Fibroblast of pulmonary artery (primary cell): Measurements from ENCODE around the gene FICD.

ENCODE experiments used
- DNase-seq: peaks from one replicate; pipeline ENCODE4 v3.0.0-alpha.2; 2010; ENCODE audit warnings: low read depth
- H3K4me3 ChIP-seq: replicated peaks from 2 replicates; pipeline ENCODE4 v1.5.1; 2011; ENCODE audit warnings: low read depth, mild to moderate bottlenecking, control low read depth, low read length, moderate library complexity
- TF ChIP-seq, protein P1 (sequence below): IDR thresholded peaks from 2 replicates; pipeline ENCODE4 v1.5.1; 2011; ENCODE audit warnings: mild to moderate bottlenecking, control low read depth, low read length, inconsistent platforms; ENCODE audit errors: missing control alignments

FICD gene

DNA sequence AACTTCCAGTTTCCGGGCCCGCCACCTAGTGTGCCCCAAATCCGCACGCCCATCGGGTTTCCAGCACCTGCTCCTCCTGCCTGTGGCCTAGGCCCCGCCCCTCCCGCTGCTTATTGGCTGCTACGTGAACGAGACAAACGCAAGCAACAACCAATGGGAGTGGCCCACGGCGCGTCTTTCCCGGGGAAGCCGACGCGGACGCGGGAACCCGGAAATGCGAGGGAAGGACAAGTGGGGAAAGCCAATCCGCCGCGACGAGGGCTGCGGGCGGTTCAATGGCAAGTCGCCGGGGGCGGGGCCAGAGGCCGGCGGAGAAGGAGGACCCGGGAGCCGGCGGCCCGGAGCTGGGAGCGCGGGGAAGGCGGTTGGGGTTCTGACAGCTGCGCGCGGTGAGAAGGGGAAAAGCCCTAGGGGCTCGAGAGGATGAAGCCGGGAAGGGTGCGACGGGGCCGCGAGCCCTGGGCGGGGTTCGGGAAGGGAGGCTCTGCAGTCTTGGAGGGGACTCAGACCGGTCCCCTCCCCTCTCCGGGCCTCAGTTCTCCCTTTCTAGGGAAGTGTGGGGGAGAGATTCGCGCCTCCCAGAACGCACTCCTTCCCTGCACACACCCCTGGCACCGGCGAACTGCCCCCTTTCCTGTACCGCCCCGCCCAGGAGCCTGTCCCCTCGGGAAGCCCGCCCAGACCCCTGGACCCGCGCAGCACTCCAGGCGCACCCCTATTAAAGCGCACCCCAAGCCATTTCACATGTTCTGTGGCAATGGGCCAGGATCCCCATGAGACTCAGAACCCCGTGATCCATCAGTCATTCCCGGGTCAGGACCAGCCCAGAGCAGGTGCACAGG, at the start of gene FICD:
FICD (plus strand) TSS at position 305 of the 842 bp plus-strand sequence. CDS start 1,696 bp downstream, outside the sequence.
- TF ChIP-seq, protein P1, sequence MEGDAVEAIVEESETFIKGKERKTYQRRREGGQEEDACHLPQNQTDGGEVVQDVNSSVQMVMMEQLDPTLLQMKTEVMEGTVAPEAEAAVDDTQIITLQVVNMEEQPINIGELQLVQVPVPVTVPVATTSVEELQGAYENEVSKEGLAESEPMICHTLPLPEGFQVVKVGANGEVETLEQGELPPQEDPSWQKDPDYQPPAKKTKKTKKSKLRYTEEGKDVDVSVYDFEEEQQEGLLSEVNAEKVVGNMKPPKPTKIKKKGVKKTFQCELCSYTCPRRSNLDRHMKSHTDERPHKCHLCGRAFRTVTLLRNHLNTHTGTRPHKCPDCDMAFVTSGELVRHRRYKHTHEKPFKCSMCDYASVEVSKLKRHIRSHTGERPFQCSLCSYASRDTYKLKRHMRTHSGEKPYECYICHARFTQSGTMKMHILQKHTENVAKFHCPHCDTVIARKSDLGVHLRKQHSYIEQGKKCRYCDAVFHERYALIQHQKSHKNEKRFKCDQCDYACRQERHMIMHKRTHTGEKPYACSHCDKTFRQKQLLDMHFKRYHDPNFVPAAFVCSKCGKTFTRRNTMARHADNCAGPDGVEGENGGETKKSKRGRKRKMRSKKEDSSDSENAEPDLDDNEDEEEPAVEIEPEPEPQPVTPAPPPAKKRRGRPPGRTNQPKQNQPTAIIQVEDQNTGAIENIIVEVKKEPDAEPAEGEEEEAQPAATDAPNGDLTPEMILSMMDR: no peak
- peak; percentile 97 for DNase-seq
- H3K4me3 ChIP-seq: peak within 1 kb of the TSS; percentile 89

DNA sequence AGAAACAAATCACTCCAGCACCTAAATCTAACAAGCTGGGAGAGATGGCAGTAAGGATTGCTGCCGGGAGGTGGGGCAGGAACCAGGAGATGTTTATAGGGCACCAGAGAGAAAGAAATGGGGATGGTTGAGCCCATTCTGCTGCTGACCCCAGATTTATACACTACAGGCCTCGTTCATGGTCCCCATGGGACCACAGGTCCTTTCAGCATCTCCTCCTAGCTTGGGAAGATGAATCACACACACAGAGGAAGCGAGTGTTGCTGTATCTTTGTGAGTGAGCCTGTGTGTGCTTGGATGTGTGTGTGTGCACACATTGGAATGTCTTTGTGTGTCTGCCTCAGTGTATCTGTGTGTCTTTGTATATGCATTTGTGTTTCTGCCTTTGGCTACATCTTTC, 49.7 kb upstream of the FICD start:
- TF ChIP-seq, protein P1: no peak
- DNase-seq: no peak
- no peak overlapping the region for H3K4me3 ChIP-seq

DNA sequence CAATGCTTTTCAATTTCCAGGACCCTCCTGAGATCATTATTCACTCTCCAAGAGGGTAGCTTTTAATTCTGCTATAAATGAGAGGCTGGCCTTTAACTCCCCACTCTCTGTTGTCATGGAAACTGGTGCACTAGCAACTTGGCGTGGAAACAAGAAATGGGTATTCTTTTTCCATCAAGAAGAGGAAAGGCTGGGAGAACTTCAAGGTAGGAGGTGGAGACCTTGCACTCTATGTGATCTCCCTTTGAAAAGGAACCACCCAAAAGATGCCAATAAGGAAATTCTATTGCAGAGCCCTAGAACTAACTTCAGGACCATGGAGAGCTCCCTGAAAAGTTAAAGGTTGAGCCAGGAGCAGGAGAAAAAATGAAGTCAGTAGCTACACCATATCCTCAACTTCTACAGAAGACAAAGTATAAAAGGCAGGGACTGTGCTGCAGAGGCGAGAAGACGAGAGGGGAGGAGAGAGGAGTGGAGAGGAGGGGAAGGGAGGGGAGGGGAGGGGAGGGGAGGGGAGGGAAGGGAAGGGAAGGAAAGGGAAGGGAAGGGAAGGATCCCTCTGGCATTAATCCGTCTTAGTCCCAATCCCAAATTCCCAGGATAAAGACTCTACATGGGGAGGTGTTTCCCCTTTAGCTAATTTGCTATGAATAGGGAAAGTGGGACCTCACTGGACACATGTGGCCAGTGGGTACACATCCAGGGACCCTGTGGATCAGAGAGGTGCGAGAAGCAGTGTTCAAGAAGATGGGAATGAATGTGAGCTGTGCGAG, 46.7 kb upstream of the FICD start:
- H3K4me3 ChIP-seq: no peak overlapping the region
- TF ChIP-seq, protein P1: no peak
- peak; percentile 55 for DNase-seq

DNA sequence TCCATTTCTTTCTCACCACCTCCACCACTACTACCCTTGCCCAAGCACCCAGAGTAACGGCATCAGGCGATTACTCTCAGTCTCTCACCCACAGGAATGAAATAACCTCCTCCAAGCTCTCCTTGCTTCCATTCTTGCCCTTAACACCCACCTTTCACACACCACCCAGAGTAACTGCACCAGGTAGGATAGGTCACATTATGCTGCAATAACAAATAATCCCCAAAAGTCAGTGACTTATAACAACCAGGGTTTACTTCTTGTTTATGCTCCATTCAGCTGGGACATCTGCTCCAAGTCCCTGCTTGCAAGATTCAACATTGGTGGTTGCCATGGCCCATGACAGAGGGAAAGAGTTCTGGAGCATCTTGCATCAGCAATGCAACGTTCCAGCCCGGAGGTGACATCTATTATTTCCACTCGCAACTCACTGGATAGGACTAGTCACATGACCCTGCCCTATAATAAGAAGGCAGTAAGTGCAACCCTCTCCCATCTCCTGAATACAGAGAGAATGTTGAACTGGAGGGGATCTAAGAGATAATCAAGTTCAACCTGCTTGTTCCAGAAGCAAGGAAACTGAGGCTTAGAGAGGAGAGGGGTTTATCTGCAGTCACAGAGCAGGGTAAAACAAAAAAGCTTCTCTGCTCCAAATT, 41.5 kb upstream of the FICD start:
- no peak for DNase-seq
- TF ChIP-seq, protein P1: no peak
- no peak overlapping the region for H3K4me3 ChIP-seq

DNA sequence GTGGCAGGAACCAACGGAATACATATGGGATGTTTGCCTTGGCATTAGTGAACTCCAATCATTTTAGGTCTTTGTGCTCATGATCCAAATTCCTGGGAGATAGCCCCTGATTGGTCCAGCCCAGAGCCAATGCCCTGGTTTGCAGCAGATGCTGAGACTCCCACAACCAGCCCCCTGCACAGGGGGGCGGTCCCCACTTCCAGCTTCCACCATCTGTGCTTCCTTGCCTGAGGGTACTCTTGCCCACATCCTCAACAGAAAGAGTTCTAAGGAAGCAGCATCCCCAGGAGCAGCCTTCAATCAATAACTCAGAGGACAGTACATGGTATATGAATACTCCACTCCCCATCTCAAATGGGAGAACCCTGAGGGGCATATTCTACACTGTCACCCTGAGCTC, 39.7 kb upstream of the FICD start:
- no peak overlapping the region for H3K4me3 ChIP-seq
- no peak for DNase-seq
- TF ChIP-seq, protein P1: no peak

DNA sequence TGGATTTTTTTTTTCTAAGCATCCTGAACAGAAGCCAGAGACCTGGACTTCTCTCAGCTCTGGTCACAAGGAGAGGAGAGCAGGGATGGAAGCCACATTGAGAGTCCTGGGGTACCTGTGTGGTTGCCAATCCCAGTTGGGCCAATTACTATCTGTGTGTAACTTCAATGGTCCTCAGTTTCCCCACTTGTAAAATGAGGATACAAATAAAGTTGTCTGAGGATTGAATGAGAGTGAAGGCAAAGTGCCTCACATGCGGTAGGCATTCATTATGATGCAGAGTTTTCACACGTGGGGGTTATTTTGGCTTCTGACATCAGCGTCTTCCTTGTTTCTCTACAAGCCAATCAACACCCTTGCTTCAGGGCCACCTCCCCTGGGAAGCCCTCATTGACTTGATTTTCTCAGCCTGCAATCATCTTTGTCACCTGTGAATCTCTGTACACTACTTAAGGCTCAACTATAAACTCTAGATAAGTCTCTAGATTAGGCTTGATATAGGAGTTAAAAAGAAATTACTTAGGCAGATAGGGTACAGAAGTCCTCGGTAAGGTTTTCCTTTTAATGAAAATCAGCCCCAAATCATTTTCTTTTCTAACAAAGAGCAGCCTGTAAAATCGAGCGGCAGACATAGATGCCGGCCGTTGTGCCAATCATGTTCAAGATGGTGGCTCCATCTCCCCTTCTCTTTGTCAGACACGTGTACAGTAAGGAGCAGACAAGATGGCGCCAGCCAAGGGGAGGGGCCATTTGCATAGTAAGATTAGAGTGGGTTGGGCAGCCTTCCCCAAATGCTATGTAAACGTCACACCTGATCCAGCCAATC, 37.8 kb upstream of the FICD start:
- TF ChIP-seq, protein P1: no peak

More for the DNA sequence above, 37.8 kb upstream of the FICD start:
- H3K4me3 ChIP-seq: no peak overlapping the region
- DNase-seq: no peak
